NCI-H1048 (cell line): ENCODE data around the gene PRKN.

Experiments used
- DNase-seq: peaks from one replicate; lab custom pipeline; 2025; lab: John Stamatoyannopoulos, UW

Gene PRKN

DNA sequence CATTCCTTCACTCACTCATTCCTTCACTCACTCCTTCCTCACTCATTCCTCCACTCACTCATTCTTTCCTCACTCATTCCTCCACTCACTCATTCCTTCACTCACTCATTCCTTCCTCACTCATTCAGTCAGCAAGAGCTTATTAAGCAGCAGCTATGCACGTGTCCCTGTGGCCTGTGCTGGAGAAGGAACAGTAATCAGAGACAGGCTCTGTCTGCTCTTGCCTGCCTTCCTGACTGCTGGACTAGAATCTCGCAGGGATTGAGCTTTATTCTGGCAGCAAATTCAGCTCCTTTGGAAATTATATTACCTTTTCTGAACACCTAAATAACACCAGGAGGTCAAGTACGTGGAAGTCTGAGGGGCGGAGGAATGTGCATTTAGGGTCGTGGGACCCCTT, 1314.8 kb downstream of the PRKN start:
- DNase-seq, result no peak

DNA sequence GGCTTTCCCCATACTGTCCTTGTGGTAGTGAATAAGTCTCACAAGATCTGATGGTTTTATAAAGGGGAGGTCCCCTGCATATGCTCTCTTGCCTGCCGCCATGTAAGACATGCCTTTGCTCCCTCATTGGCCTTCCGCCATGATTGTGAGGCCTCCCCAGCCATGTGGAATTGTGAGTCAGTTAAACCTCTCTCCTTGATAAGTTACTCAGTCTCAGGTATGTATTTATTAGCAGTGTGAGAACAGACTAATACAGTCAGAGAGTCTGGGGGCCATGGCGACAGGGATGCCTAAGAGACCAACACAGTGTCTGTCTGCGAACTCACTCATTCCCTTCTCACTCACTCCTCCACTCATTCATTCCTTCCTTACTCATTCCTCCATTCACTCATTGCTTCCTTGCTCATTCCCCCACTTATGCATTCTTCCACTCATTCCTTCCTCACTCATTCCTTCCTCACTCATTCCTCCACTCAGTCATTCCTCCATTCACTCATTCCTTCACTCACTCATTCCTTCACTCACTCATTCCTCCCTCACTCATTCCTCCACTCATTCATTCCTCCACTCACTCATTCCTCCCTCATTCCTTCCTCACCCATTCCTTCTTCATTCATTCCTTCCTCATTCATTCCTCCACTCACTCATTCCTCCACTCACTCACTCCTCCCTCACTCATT, 1316.2 kb downstream of the PRKN start:
- no peak for DNase-seq

- DNase-seq, result no peak
Measured at GRCh38 chr6:161410736-161411135, 1316.8 kb downstream of the PRKN start.

DNA sequence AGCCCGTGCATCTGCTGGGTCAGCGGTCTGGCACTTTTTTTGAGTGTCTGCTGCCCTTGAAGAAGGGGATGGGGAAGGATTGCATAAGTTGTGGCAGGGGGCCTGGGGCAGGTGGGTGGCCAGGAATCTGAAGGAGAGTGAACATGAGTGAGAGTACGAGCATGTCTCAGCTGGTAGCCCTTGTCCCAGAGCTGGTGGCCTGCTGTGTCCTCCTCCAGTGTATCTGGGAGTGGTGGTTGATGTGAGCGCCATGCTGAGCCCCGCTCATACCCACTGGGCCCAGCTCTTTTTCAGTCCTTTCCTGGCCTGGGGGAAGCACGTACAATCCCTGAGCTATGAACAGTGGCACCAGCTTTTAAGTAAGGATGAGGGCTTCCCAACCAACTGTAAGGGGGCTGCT, 1317.5 kb downstream of the PRKN start:
- DNase-seq, result no peak

- DNase-seq, result no peak
Measured at GRCh38 chr6:161409353-161409752, 1318.2 kb downstream of the PRKN start.

DNA sequence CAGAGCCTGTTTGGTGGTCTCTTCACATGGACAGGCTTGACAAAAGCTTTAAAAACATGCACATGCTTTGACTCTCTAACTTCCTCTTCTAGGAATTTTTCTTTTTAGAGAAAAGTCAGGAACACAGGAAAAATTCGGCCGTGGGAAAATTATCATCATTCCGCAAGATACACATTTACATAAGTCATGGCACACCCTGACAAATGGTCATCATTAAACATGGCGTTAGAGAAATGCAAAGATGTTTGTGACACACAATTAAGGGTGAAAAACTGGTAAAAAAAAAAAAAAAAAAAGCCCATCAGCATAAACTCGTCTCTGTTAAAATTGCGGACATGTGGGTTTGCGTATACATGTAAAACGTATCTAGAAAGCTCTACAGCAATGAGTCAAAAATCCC, 1319.5 kb downstream of the PRKN start:
- no peak for DNase-seq

- DNase-seq, result no peak
Measured at GRCh38 chr6:161407581-161407980, 1320.0 kb downstream of the PRKN start.

GRCh38 chr6:161407115-161407514, 1320.5 kb downstream of the PRKN start:
- no peak for DNase-seq

- DNase-seq, result no peak
Measured at GRCh38 chr6:161406646-161407045, 1320.9 kb downstream of the PRKN start.

GRCh38 chr6:161405418-161405817, 1322.1 kb downstream of the PRKN start:
- no peak for DNase-seq

- DNase-seq, result no peak
Measured at GRCh38 chr6:161403717-161404116, 1323.8 kb downstream of the PRKN start.

- no peak for DNase-seq
Measured at GRCh38 chr6:161401587-161402309, 1325.8 kb downstream of the PRKN start.

- no peak for DNase-seq
Measured at GRCh38 chr6:161400671-161401070, 1326.9 kb downstream of the PRKN start.

DNA sequence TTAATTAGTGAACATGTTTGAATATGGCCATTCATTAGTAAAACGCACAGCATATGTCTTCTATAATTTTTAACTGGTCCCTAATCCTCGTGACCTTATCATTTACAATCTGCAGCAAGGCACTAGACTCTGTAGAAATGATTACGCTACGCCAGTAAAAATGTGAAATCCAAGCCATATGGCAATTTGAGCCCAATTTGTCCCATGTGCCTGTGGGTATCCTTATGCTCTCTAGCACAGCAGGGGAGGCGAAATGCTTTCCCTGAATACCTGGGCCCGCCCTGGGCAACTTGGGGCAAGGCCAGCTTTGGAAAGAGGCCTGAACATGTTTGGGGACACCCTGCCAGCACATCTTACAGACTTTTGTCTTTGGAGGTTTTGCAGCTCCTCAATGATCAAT, 1331.0 kb downstream of the PRKN start:
- DNase-seq, result no peak

GRCh38 chr6:161395716-161396231, 1331.8 kb downstream of the PRKN start:
- no peak for DNase-seq

GRCh38 chr6:161394437-161394836, 1333.1 kb downstream of the PRKN start:
- DNase-seq, result no peak

DNA sequence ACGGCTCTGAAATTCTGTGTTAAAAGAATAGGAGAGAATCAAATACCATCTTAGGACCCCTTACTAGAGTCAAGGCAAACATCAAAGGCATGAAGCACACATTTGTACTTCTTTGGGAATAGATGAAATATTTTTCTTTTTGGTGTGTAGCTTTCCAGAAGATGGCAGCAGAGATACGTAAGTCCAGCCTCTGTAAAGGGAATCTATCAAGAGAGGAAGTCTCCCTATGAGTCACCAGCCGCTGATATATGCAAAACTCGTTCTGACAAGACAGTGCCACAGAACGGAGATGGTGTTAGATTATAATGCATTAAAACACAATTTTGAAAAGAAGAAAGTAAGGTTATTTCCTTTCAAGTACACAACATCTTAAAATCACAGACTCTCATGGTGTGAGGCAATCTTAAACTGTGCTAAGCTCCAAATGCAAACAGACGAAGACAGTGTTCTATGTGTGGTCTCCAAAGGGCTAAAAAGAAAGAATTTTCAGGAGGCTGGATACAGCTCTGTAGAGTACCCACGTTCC, 1333.7 kb downstream of the PRKN start:
- DNase-seq, result peak; percentile 75

DNA sequence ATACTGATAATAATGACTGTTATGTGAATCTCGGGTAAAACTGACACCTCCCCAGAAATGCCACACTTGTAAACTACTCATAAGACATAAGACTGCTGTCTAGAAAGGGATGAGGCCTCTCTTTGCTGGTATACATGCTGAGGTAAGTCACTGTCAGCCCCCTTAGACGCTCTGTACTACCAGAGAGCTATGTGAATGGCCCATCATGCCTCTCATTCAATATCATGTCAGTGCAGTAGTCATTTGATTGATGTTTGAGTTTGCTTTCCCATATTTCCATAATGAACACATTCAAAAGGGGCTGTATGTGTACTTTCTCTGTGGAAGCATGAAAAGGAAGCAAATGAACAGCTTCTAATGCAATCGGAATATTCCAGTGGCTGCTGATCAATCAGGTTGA, 1334.3 kb downstream of the PRKN start:
- no peak for DNase-seq

GRCh38 chr6:161389756-161390155, 1337.8 kb downstream of the PRKN start:
- DNase-seq, result no peak

GRCh38 chr6:161383951-161384350, 1343.6 kb downstream of the PRKN start:
- no peak for DNase-seq

DNA sequence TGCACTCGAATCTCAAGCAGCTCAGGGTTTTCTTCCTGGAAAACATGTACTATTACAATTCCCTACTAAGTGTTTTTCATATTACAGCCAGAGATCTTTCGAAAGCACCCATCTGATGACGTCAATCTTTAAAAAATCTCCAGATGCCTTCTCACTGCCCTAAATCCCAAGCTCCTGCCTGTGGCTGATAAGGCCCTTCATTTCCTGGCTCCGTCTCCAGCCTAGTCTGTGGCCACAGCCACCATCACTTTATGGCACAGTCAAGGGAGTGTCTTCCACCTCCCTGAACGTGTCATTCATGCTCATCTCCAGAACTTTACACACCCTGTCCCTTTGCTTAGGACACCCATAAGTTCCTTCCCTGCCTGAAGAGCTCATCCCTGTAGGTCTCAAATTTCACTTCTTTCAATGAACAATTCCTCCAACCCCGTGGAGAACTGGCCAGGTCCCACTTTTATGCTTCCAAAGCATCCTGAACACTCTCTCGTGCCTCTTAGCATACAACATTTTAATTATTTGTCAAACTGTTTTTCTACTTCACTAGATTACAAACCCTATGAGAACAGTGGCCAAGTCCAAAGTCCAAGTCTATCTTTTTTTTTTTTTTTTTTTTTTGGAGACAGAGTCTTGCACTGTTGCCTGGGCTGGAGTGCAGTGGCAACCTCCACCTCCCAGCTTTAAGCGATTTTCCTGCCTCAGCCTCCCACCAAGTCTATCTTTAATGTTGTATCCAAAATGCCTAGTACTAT, 1347.6 kb downstream of the PRKN start:
- DNase-seq, result no peak

DNA sequence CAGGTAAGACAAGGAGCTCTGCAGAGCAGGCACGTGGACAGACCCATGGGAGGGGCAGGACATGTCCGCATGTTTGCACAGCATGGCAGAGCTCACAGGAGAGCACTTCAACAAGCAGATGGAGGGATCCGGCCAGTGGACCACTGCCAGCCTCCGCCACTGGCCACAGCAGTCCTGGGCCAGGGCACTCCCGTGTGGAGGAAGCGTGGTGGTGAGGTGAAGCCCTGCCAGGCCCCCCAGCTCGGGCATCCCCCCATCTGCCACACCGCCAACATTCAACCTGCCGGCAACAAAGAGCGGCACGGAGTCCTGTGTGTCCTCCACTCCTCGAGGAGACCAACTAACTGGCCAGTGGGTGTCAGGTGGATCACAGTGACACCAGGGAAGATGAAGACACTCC, 1349.5 kb downstream of the PRKN start:
- DNase-seq, result no peak

- DNase-seq, result no peak
Measured at GRCh38 chr6:161377116-161377515, 1350.5 kb downstream of the PRKN start.
